GM12878 (cell line): ENCODE measurements around the gene ATP13A5.

Experiments used
- TAF1 ChIP-seq: IDR thresholded peaks from 2 replicates; pipeline ENCODE4 v1.6.1; 2011; ENCODE audit warnings: mild to moderate bottlenecking, low read depth, low read length, borderline replicate concordance
- TF ChIP-seq, protein P1 (sequence below): IDR thresholded peaks from 2 replicates; pipeline ENCODE4 v1.6.1; 2012; ENCODE audit warnings: low read length, inconsistent platforms

DNA sequence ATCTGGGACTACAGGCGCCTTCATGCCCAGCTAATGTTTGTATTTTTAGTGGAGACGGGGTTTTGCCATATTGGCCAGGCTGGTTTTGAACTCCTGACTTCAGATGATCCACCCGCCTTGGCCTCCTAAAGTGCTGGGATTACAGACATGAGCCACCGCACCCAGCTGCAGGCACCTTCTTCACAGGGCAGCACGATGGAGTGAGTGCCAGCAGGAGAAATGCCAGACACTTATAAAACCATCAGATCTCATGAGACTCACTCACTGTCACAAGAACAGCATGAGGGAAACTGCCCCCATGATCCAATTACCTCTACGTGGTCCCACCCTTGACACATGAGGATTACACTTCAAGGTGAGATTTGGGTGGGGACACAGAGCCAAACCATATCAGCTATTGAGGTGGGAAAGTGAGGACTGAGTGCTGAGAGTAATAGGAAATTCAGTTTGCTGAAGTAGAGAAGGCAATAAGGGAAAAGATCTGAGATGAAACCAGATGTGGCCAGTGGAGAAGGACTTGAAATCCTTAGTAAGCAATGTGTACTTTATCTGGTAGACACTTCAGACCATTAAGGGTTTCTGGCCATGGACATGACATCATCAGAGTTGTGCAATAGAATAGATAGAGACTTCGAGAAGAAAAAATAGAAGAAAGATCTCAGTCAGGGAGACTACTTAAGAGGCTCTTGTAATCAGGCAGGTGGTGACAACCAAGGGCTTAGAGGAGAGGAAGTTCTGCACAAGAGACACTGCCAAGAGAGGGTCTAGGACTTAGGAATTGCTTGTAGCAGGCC is 18.1 kb upstream of the ATP13A5 start:
- no peak for TF ChIP-seq TAF1
- TF ChIP-seq, protein P1, sequence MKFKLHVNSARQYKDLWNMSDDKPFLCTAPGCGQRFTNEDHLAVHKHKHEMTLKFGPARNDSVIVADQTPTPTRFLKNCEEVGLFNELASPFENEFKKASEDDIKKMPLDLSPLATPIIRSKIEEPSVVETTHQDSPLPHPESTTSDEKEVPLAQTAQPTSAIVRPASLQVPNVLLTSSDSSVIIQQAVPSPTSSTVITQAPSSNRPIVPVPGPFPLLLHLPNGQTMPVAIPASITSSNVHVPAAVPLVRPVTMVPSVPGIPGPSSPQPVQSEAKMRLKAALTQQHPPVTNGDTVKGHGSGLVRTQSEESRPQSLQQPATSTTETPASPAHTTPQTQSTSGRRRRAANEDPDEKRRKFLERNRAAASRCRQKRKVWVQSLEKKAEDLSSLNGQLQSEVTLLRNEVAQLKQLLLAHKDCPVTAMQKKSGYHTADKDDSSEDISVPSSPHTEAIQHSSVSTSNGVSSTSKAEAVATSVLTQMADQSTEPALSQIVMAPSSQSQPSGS = no peak
